OCI-LY3 (cell line): ENCODE data around the gene SEC16B.

Experiments
- H2AFZ ChIP-seq: fragments of 200-600, 300-600 bp; shearing (Covaris generic); 2 replicates; pipeline ENCODE4 v1.6.0; 2014; ENCODE audit warnings: antibody characterized with exemption, low read depth, low read length
- H3K27ac ChIP-seq: fragments of 200-600, 300-600 bp; sonication (generic); 2 replicates; pipeline ENCODE4 v1.5.1; 2014; ENCODE audit warnings: mild to moderate bottlenecking, low read length, moderate library complexity, mixed read lengths
- H3K27me3 ChIP-seq: fragments of 200-600, 300-600 bp; sonication (generic); 2 replicates; pipeline ENCODE4 v1.6.1; 2014; ENCODE audit warnings: low read depth, low read length, mixed read lengths
- H3K36me3 ChIP-seq: fragments of 200-600, 300-600 bp; sonication (generic); replicated peaks from 2 replicates; pipeline ENCODE3; 2014; ENCODE audit warnings: low read depth, low read length, mixed read lengths
- H3K4me1 ChIP-seq: fragments of 300-600, 200-600 bp; sonication (generic); 2 replicates; pipeline ENCODE4 v1.6.1; 2014; ENCODE audit warnings: low read length, mixed read lengths
- H3K4me2 ChIP-seq: fragments of 200-600, 300-600 bp; sonication (generic); 2 replicates; pipeline ENCODE4 v1.6.1; 2014; ENCODE audit warnings: low read length, mixed read lengths
- H3K4me3 ChIP-seq: fragments of 300-600, 200-600 bp; sonication (generic); 2 replicates; pipeline ENCODE4 v1.5.1; 2014; ENCODE audit warnings: antibody characterized with exemption, mild to moderate bottlenecking, low read length, moderate library complexity
- H3K79me2 ChIP-seq: fragments of 300-600, 200-600 bp; shearing (Covaris generic); 2 replicates; pipeline ENCODE4 v1.6.1; 2014; ENCODE audit warnings: mild to moderate bottlenecking, low read length, mixed read lengths
- H3K9ac ChIP-seq: fragments of 300-600, 200-600 bp; shearing (Covaris generic); 2 replicates; pipeline ENCODE4 v1.6.0; 2014; ENCODE audit warnings: mild to moderate bottlenecking, low read length, moderate library complexity
- H3K9me3 ChIP-seq: fragments of 200-600, 300-600 bp; shearing (Covaris generic); 2 replicates; pipeline ENCODE4 v1.6.1; 2014; ENCODE audit warnings: low read length, mixed read lengths; ENCODE audit not compliant: insufficient read depth
- H4K20me1 ChIP-seq: fragments of 200-600, 300-600 bp; sonication (generic); 2 replicates; pipeline ENCODE4 v1.6.1; 2016; ENCODE audit warnings: low read length, mixed read lengths; ENCODE audit not compliant: insufficient read depth
- CTCF ChIP-seq: fragments of 200-600, 300-600 bp; sonication (generic); IDR thresholded peaks from 2 replicates; pipeline ENCODE4 v1.5.1; 2014; ENCODE audit warnings: antibody characterized with exemption, low read length, low read depth
- EZH2phosphoT487 ChIP-seq: fragments of 200-600 bp; shearing (Covaris generic); IDR thresholded peaks from 2 replicates; pipeline ENCODE4 v1.6.1; 2018; ENCODE audit warnings: antibody characterized with exemption, mixed run types, low read depth

SEC16B gene

GRCh38 chr1:178006043-178006442 lies 36.2 kb upstream of the SEC16B start:
- Histone ChIP-seq H3K36me3 (no peaks in the 10 kb centered on the region), H3K79me2 (no peaks in the 10 kb centered on the region), H3K27ac (peak overlapping the region; percentile 73; the same call in 1 of the 2 replicates), H3K9me3 (no peaks in the 10 kb centered on the region), H3K4me3 (peak overlapping the region; percentile 52; the same call in 1 of the 2 replicates), H3K4me2 (peak overlapping the region; percentile 75), H2AFZ (no peak overlapping the region), H3K9ac (no peak overlapping the region), H4K20me1 (no peaks in the 10 kb centered on the region), H3K27me3 (peaks cover 54% of the 10 kb centered on the region), H3K4me1 (peaks cover 18% of the 10 kb centered on the region)
- TF ChIP-seq CTCF (no peak), EZH2phosphoT487 (no peak)

- Histone ChIP-seq H3K4me2 (peak overlapping the region; percentile 75), H2AFZ (peak overlapping the region; percentile 34; the same call in 1 of the 2 replicates), H3K9me3 (no peaks in the 10 kb centered on the region)
Observed at GRCh38 chr1:178005450-178005849, 35.6 kb upstream of the SEC16B start.

GRCh38 chr1:178004926-178005391 lies 35.1 kb upstream of the SEC16B start:
- no peak for TF ChIP-seq CTCF
- TF ChIP-seq EZH2phosphoT487: no peak
- Histone ChIP-seq H3K27me3 (peaks cover 54% of the 10 kb centered on the region), H3K27ac (peak overlapping the region; percentile 73), H3K4me1 (peaks cover 18% of the 10 kb centered on the region), H3K4me2 (peak overlapping the region; percentile 75), H4K20me1 (no peaks in the 10 kb centered on the region), H2AFZ (peak overlapping the region; percentile 34; the same call in 1 of the 2 replicates), H3K4me3 (peak overlapping the region; percentile 52), H3K9ac (peak overlapping the region; percentile 30), H3K36me3 (no peaks in the 10 kb centered on the region), H3K9me3 (no peaks in the 10 kb centered on the region), H3K79me2 (no peaks in the 10 kb centered on the region)

More at GRCh38 chr1:178005450-178005849, 35.6 kb upstream of the SEC16B start:
- Histone ChIP-seq H3K79me2 (no peaks in the 10 kb centered on the region), H3K9ac (peak overlapping the region; percentile 30), H3K4me1 (peaks cover 18% of the 10 kb centered on the region), H3K36me3 (no peaks in the 10 kb centered on the region), H3K4me3 (peak overlapping the region; percentile 52), H3K27ac (peak overlapping the region; percentile 73), H3K27me3 (peaks cover 54% of the 10 kb centered on the region), H4K20me1 (no peaks in the 10 kb centered on the region)
- no peak for TF ChIP-seq EZH2phosphoT487
- no peak for TF ChIP-seq CTCF

- H3K27ac ChIP-seq: no peak overlapping the region
- H3K4me3 ChIP-seq: no peak overlapping the region
- H4K20me1 ChIP-seq: no peaks in the 10 kb centered on the region
- no peaks in the 10 kb centered on the region for H3K79me2 ChIP-seq
- H3K4me2 ChIP-seq: no peak overlapping the region
- H2AFZ ChIP-seq: no peak overlapping the region
- peaks cover 52% of the 10 kb centered on the region for H3K27me3 ChIP-seq
- no peaks in the 10 kb centered on the region for H3K4me1 ChIP-seq
- no peaks in the 10 kb centered on the region for H3K9me3 ChIP-seq
- TF ChIP-seq CTCF: no peak
- TF ChIP-seq EZH2phosphoT487: no peak
- no peak overlapping the region for H3K9ac ChIP-seq
- H3K36me3 ChIP-seq: no peaks in the 10 kb centered on the region
Observed at GRCh38 chr1:177998696-177999631, 29.1 kb upstream of the SEC16B start.
